SU-DHL-6 (cell line): ENCODE measurements around the gene VWF.
"Not testable (repeated sequence)": the region's sequence is repeated elsewhere in the genome, so short reads cannot be mapped to it uniquely, and the experiment has no call there.

ENCODE experiments used
- H2AFZ ChIP-seq: fragments of 200-600 bp; sonication (generic); 2 replicates; pipeline ENCODE4 v1.6.1; 2014; ENCODE audit warnings: low read depth, mild to moderate bottlenecking, moderate library complexity, mixed read lengths, antibody characterized with exemption, low read length; ENCODE audit not compliant: severe bottlenecking
- H3F3A ChIP-seq: fragments of 200-600 bp; shearing (Covaris generic); 2 replicates; pipeline ENCODE4 v1.6.0; 2016; ENCODE audit warnings: antibody characterized with exemption, mild to moderate bottlenecking; ENCODE audit not compliant: insufficient read depth
- H3K27ac ChIP-seq: fragments of 200-600 bp; sonication (generic); 2 replicates; pipeline ENCODE4 v1.5.1; 2016; ENCODE audit warnings: low read depth, mild to moderate bottlenecking, low read length, moderate library complexity, mixed read lengths
- H3K27me3 ChIP-seq: fragments of 200-600 bp; sonication (generic), shearing (Covaris generic); 2 replicates; pipeline ENCODE4 v1.6.0; 2014; ENCODE audit warnings: mild to moderate bottlenecking, low read length
- H3K36me3 ChIP-seq: fragments of 200-600 bp; sonication (generic); 2 replicates; pipeline ENCODE4 v1.6.1; 2014; ENCODE audit warnings: mild to moderate bottlenecking, low read length, mixed read lengths
- H3K4me2 ChIP-seq: fragments of 300-600, 200-600 bp; shearing (Covaris generic), sonication (generic); 2 replicates; pipeline ENCODE4 v1.6.0; 2014; ENCODE audit warnings: low read length, low read depth, mild to moderate bottlenecking; ENCODE audit not compliant: poor library complexity, severe bottlenecking
- H3K4me3 ChIP-seq: fragments of 200-600 bp; sonication (generic); 2 replicates; pipeline ENCODE4 v1.5.1; 2014; ENCODE audit warnings: antibody characterized with exemption, low read length, mild to moderate bottlenecking, mixed read lengths; ENCODE audit not compliant: insufficient read depth, poor library complexity, severe bottlenecking
- H3K79me2 ChIP-seq: fragments of 200-600 bp; sonication (generic); 2 replicates; pipeline ENCODE4 v1.6.1; 2014; ENCODE audit warnings: mild to moderate bottlenecking, low read length, moderate library complexity; ENCODE audit not compliant: insufficient read depth
- H3K9ac ChIP-seq: fragments of 200-600 bp; sonication (generic); 2 replicates; pipeline ENCODE4 v1.7.0; 2014; ENCODE audit warnings: mild to moderate bottlenecking, low read length
- H3K9me2 ChIP-seq: fragments of 200-600 bp; sonication (generic); replicated peaks from 2 replicates; pipeline ENCODE4 v1.6.1; 2014; ENCODE audit warnings: low read length; ENCODE audit not compliant: insufficient read depth
- H3K9me3 ChIP-seq: fragments of 200-600 bp; sonication (generic); 2 replicates; pipeline ENCODE4 v1.6.1; 2014; ENCODE audit warnings: low read length, mixed read lengths; ENCODE audit not compliant: insufficient read depth
- H4K20me1 ChIP-seq: fragments of 200-600 bp; sonication (generic); 2 replicates; pipeline ENCODE4 v1.6.1; 2014; ENCODE audit warnings: low read depth, mild to moderate bottlenecking, antibody characterized with exemption, low read length, moderate library complexity, mixed read lengths
- CTCF ChIP-seq: fragments of 200-600 bp; sonication (generic); IDR thresholded peaks from one replicate; pipeline ENCODE4 v1.5.1; 2017; ENCODE audit warnings: antibody characterized with exemption, mild to moderate bottlenecking, low read length, moderate library complexity; ENCODE audit not compliant: insufficient read depth, poor library complexity, severe bottlenecking
- EZH2phosphoT487 ChIP-seq: fragments of 200-600 bp; sonication (generic), shearing (Covaris generic); conservative IDR thresholded peaks from 2 replicates; pipeline ENCODE4 v1.6.1; 2018; ENCODE audit warnings: mild to moderate bottlenecking, antibody characterized with exemption, low read length, moderate library complexity, mixed read lengths

Gene VWF

GRCh38 chr12:6031001-6031400 is 93.5 kb downstream of the VWF start:
- no peak overlapping the region for H3K9ac ChIP-seq
- H3K27me3 ChIP-seq: no peaks in the 10 kb centered on the region
- no peak overlapping the region for H3K27ac ChIP-seq
- H2AFZ ChIP-seq: no peak overlapping the region
- TF ChIP-seq EZH2phosphoT487: no peak
- no peak for TF ChIP-seq CTCF
- H3K4me3 ChIP-seq: no peak overlapping the region
- H3K9me3 ChIP-seq: no peaks in the 10 kb centered on the region
- no peaks in the 10 kb centered on the region for H3K9me2 ChIP-seq
- H3K36me3 ChIP-seq: no peaks in the 10 kb centered on the region
- H3K79me2 ChIP-seq: no peaks in the 10 kb centered on the region
- no peaks in the 10 kb centered on the region for H3F3A ChIP-seq
- H3K4me2 ChIP-seq: no peak overlapping the region
- H4K20me1 ChIP-seq: no peaks in the 10 kb centered on the region

GRCh38 chr12:6030081-6030480 is 94.4 kb downstream of the VWF start:
- Histone ChIP-seq H3K4me2 (no peak overlapping the region), H3K27ac (no peak overlapping the region), H3F3A (no peaks in the 10 kb centered on the region), H3K9me2 (no peaks in the 10 kb centered on the region), H2AFZ (no peak overlapping the region), H4K20me1 (no peaks in the 10 kb centered on the region), H3K36me3 (no peaks in the 10 kb centered on the region), H3K79me2 (no peaks in the 10 kb centered on the region), H3K27me3 (no peaks in the 10 kb centered on the region), H3K9ac (no peak overlapping the region), H3K9me3 (no peaks in the 10 kb centered on the region), H3K4me3 (no peak overlapping the region)
- no peak for TF ChIP-seq EZH2phosphoT487
- TF ChIP-seq CTCF: no peak

- H3K9ac ChIP-seq: no peak overlapping the region
- H3F3A ChIP-seq: no peaks in the 10 kb centered on the region
- no peak overlapping the region for H3K4me2 ChIP-seq
- no peaks in the 10 kb centered on the region for H3K9me3 ChIP-seq
- H2AFZ ChIP-seq: no peak overlapping the region
- no peaks in the 10 kb centered on the region for H3K9me2 ChIP-seq
- no peaks in the 10 kb centered on the region for H3K79me2 ChIP-seq
- no peaks in the 10 kb centered on the region for H3K36me3 ChIP-seq
- no peak overlapping the region for H3K27ac ChIP-seq
- TF ChIP-seq EZH2phosphoT487 (no peak), CTCF (no peak)
- H3K27me3 ChIP-seq: no peaks in the 10 kb centered on the region
- no peaks in the 10 kb centered on the region for H4K20me1 ChIP-seq
- H3K4me3 ChIP-seq: no peak overlapping the region
Observed at GRCh38 chr12:6029401-6029800, 95.1 kb downstream of the VWF start.

GRCh38 chr12:6026998-6027397 is 97.5 kb downstream of the VWF start:
- Histone ChIP-seq H3K79me2 (no peaks in the 10 kb centered on the region), H3F3A (no peaks in the 10 kb centered on the region), H3K27ac (no peak overlapping the region), H3K27me3 (no peaks in the 10 kb centered on the region), H4K20me1 (no peaks in the 10 kb centered on the region), H3K9me3 (no peaks in the 10 kb centered on the region), H3K36me3 (no peaks in the 10 kb centered on the region), H3K9ac (no peak overlapping the region), H3K4me2 (no peak overlapping the region), H3K4me3 (no peak overlapping the region), H3K9me2 (no peaks in the 10 kb centered on the region), H2AFZ (no peak overlapping the region)
- TF ChIP-seq EZH2phosphoT487: no peak
- no peak for TF ChIP-seq CTCF

- not testable (repeated sequence) for H3K9ac ChIP-seq, H3F3A ChIP-seq, H3K36me3 ChIP-seq, H4K20me1 ChIP-seq, H3K79me2 ChIP-seq, H3K4me3 ChIP-seq, H3K9me2 ChIP-seq, H3K4me2 ChIP-seq, H3K27ac ChIP-seq, H3K27me3 ChIP-seq, H3K9me3 ChIP-seq, H2AFZ ChIP-seq
Observed at GRCh38 chr12:6025703-6026298, 98.7 kb downstream of the VWF start.
